GM12878 (cell line): ENCODE results near the gene SLC38A1. TPM values are rescaled to one million over a fixed set of nuclear protein-coding genes. Genes with fewer than 3 reads are reported as not detected.

Experiments used
- ATAC-seq: fragments of 200-7000 bp; cut with Tn5 transposase; 3 replicates; pipeline ENCODE4 v1.9.1; 2020; ENCODE audit warnings: mild to moderate bottlenecking, moderate library complexity
- BruUV-seq: library from RNA; stranded (reverse); fragments of 400-500 nt; replicated peaks from 2 replicates; lab custom pipeline; 2021; lab: Mats Ljungman, UMichigan
- CTCF ChIA-PET: fragments of 300-600 bp; sonication (Branson Sonifier 250); formaldehyde crosslinking; extraction: SDS; loops from one replicate; lab custom pipeline; 2021; ENCODE audit warnings: inconsistent platforms; lab: Yijun Ruan, JAX
- POLR2A ChIA-PET: fragments of 350-600 bp; formaldehyde crosslinking; extraction: SDS; loops from one replicate; lab custom pipeline; 2021; ENCODE audit warnings: inconsistent platforms; lab: Charles Lee
- RAD21 ChIA-PET: fragments of 300-600 bp; sonication (Branson Sonifier 250); formaldehyde crosslinking; loops from one replicate; lab custom pipeline; 2023; ENCODE audit warnings: antibody characterized with exemption; ENCODE audit not compliant: unreplicated experiment; lab: Charles Lee
- SMC1A ChIA-PET: fragments of 300-600 bp; sonication (Branson Sonifier 250); formaldehyde crosslinking; loops from one replicate; lab custom pipeline; 2023; ENCODE audit not compliant: unreplicated experiment, uncharacterized antibody; lab: Charles Lee
- DNase-seq: peaks from one replicate; pipeline ENCODE4 v3.0.0-alpha.2; 2011; ENCODE audit warnings: low read depth, low spot score
- FAIRE-seq: peaks from 3 replicates; lab custom pipeline; 2011; peaks lifted over from hg19 to GRCh38; lab: Jason Lieb, UNC
- H2AFZ ChIP-seq: 2 replicates; pipeline ENCODE4 v1.6.0; 2011; ENCODE audit warnings: low read depth, low read length, control low read depth; ENCODE audit not compliant: control insufficient read depth
- H3K27ac ChIP-seq: 2 replicates; pipeline ENCODE4 v1.5.1; 2011; ENCODE audit warnings: control low read depth; ENCODE audit not compliant: control insufficient read depth, insufficient read depth
- H3K27me3 ChIP-seq, 2 experiments: replicated peaks in 1 of 2; 2 replicates each; pipeline versions ENCODE4 v1.6.0 to v1.6.1; 2011; ENCODE audit warnings: low read length in 1 of 2; ENCODE audit not compliant: control insufficient read depth in 2 of 2, insufficient read depth in 2 of 2
- H3K36me3 ChIP-seq, 2 experiments: 2 replicates each; pipeline ENCODE4 v1.5.1; 2011; ENCODE audit warnings: low read length in 1 of 2; ENCODE audit not compliant: control insufficient read depth in 2 of 2, insufficient read depth in 2 of 2
- H3K4me1 ChIP-seq: 2 replicates; pipeline ENCODE4 v1.6.1; 2011; ENCODE audit warnings: mild to moderate bottlenecking, low read length, moderate library complexity, mixed read lengths; ENCODE audit not compliant: control insufficient read depth, insufficient read depth
- H3K4me2 ChIP-seq: 2 replicates; pipeline ENCODE4 v1.6.0; 2011; ENCODE audit warnings: control low read depth; ENCODE audit not compliant: control insufficient read depth, insufficient read depth
- H3K4me3 ChIP-seq: fragments of 200-600 bp; sonication (generic); 2 replicates; pipeline ENCODE4 v1.5.1; 2016
- H3K79me2 ChIP-seq: 2 replicates; pipeline ENCODE4 v1.6.0; 2011; ENCODE audit warnings: low read length; ENCODE audit not compliant: control insufficient read depth, insufficient read depth
- H3K9ac ChIP-seq: 2 replicates; pipeline ENCODE4 v1.8.0; 2011; ENCODE audit warnings: low read length, control low read depth, mixed read lengths; ENCODE audit not compliant: control insufficient read depth, insufficient read depth
- H3K9me3 ChIP-seq: replicated peaks from 3 replicates; pipeline ENCODE4 v1.5.1; 2011; ENCODE audit warnings: mild to moderate bottlenecking, low read length; ENCODE audit not compliant: control insufficient read depth, insufficient read depth
- H4K20me1 ChIP-seq: 2 replicates; pipeline ENCODE4 v1.6.0; 2011; ENCODE audit not compliant: control insufficient read depth, insufficient read depth
- CBX5 ChIP-seq: sonication (generic); IDR thresholded peaks from 2 replicates; pipeline ENCODE4 v1.6.1; 2016; ENCODE audit warnings: low read depth, moderate library complexity, mild to moderate bottlenecking, inconsistent platforms
- FOXM1 ChIP-seq: IDR thresholded peaks from 2 replicates; pipeline ENCODE4 v1.6.1; 2012; ENCODE audit warnings: low read depth, mild to moderate bottlenecking, inconsistent platforms, low read length, moderate library complexity
- GABPA ChIP-seq: IDR thresholded peaks from 2 replicates; pipeline ENCODE4 v1.6.1; 2014; ENCODE audit warnings: antibody characterized with exemption, low read depth, mild to moderate bottlenecking, inconsistent platforms
- MEF2A ChIP-seq: IDR thresholded peaks from 2 replicates; pipeline ENCODE4 v1.6.1; 2011; ENCODE audit warnings: low read depth, mild to moderate bottlenecking, low read length, moderate library complexity; ENCODE audit not compliant: insufficient read depth
- SREBF2 ChIP-seq: IDR thresholded peaks from 2 replicates; pipeline ENCODE4 v1.6.1; 2012; ENCODE audit warnings: mild to moderate bottlenecking, low read length
- YY1 ChIP-seq: IDR thresholded peaks from 2 replicates; pipeline ENCODE4 v1.6.1; 2011; ENCODE audit warnings: low read depth, mild to moderate bottlenecking, low read length
- WGBS: methylation state at CpG from one replicate; pipeline ENCODE4 v1.1.6; 2016; ENCODE audit warnings: low lambda C conversion rate; ENCODE audit not compliant: insufficient replicate concordance, insufficient coverage; ENCODE audit errors: missing lambda C conversion rate; 5-methylcytosine and 5-hydroxymethylcytosine counted together
- in situ Hi-C: fragments of 300-500 bp; cut with MboI; formaldehyde crosslinking; loops from 9 replicates; pipeline ENCODE4 v1.14.3; 2018; ENCODE audit warnings: mixed read lengths
- intact Hi-C: fragments of 100-400 bp; cut with micrococcal nuclease; formaldehyde crosslinking; loops from one replicate; pipeline ENCODE4 v1.14.2; 2022; ENCODE audit not compliant: unreplicated experiment
- polyA plus RNA-seq, 11 experiments: library from polyadenylated mRNA; depleted of rRNA in 4 of 11; unstranded in 6 of 11; stranded (reverse) in 5 of 11; fragments of >200 nt; fragmentation: Nextera tagmentation in 4 of 11; fragmentation: Illumina TruSeq in 1 of 11; extraction: Ambion mirVana in 4 of 11; extraction: Trizol in 1 of 11; gene quantifications; 1 replicate in 1 of 11; 2 replicates in 10 of 11; pipeline versions ENCODE4 v1.2.1 to v1.2.3, GENCODE V29; 2011 to 2016; ENCODE audit warnings: inconsistent platforms in 2 of 11, missing spikeins in 2 of 11, low read depth in 1 of 11
- total RNA-seq, 4 experiments: library from RNA; depleted of rRNA in 3 of 4; stranded (reverse); fragments of >200 nt in 3 of 4; fragmentation: Illumina TruSeq in 1 of 4; extraction: Trizol in 1 of 4; gene quantifications; 2 replicates each; pipeline versions ENCODE4 v1.2.1 to v1.2.3, GENCODE V29; 2013 to 2021
- TF ChIP-seq, protein P1 (sequence below): IDR thresholded peaks from 2 replicates; pipeline ENCODE4 v1.6.1; 2011; ENCODE audit warnings: borderline replicate concordance, low read depth, mild to moderate bottlenecking, moderate library complexity, low read length; ENCODE audit not compliant: insufficient read depth, poor library complexity, severe bottlenecking

SLC38A1 gene
- total and polyA plus RNA-seq, 10 of the 15 experiments (the other 5 are each of a cell fraction or from before 2014, with no cell fraction given): 38.1 to 191 (median 144) TPM

DNA sequence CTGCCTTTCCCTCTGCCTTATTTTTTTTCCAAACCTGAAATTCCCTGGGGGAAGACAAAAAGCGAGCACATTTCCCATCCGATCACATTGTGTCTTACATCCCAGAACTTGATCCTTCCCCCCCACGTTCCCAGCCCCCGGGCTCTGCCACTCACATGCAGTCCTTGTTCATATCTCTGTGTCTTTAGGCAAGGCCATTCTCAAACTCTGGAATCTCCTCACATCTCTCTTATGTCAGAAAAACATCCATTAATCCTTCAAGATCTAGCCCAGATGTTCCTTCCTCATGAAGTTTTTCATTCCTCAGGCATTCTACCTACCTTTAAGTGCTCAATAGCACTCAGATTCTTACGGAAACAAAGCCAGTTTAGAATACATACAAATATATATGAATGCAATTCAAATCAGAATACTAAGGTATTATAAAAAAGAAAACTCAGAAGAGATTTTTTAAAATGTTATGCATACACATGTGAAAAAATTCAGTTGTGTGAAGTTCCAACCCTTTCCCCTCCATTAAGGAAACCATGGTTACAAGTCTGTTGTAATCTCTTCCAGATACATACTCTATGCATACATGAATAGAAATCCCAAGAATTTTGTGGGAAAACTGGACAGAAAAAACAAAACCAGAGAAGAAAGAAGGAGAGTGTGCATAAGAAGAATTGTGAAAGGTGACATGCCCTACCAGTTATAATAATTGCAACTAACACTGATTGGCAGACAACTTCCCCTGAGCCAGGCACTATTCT lies 120.3 kb downstream of the SLC38A1 start:
- Histone ChIP-seq H3K9ac (no peak overlapping the region), H3K4me2 (no peak overlapping the region), H3K27me3 (no peaks in the 10 kb centered on the region), H3K27ac (no peak overlapping the region), H4K20me1 (no peaks in the 10 kb centered on the region), H3K4me1 (no peaks in the 10 kb centered on the region), H3K9me3 (no peaks in the 10 kb centered on the region), H3K4me3 (no peak overlapping the region), H2AFZ (no peak overlapping the region), H3K36me3 (no peaks in the 10 kb centered on the region), H3K79me2 (no peaks in the 10 kb centered on the region)
- TF ChIP-seq GABPA (no peak), MEF2A (no peak), YY1 (no peak), SREBF2 (no peak), CBX5 (no peak), FOXM1 (no peak)
- TF ChIP-seq, protein P1, sequence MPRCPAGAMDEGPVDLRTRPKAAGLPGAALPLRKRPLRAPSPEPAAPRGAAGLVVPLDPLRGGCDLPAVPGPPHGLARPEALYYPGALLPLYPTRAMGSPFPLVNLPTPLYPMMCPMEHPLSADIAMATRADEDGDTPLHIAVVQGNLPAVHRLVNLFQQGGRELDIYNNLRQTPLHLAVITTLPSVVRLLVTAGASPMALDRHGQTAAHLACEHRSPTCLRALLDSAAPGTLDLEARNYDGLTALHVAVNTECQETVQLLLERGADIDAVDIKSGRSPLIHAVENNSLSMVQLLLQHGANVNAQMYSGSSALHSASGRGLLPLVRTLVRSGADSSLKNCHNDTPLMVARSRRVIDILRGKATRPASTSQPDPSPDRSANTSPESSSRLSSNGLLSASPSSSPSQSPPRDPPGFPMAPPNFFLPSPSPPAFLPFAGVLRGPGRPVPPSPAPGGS: no peak
- 62% methylated on average over 5 of the region's 5 CpGs for WGBS
- in situ Hi-C loops: loop anchor here (25.0 kb wide), 2 partner anchors 514 to 864 kb away; no protein-coding TSS in a partner anchor
- no peak for ATAC-seq
- DNase-seq: no peak
- no peak for FAIRE-seq
- intact Hi-C loops: no loop called here
- RAD21 ChIA-PET: interaction anchor here (2.4 kb wide), 1 partner anchor 23 kb away, joined by 13 read pairs; no protein-coding TSS in a partner anchor
- BruUV-seq: no TSS peak
- POLR2A ChIA-PET: no interaction called here
- CTCF ChIA-PET: interaction anchor here (1.5 kb wide), 2 partner anchors 19 to 157 kb away, joined by 3 read pairs; no protein-coding TSS in a partner anchor
- SMC1A ChIA-PET: interaction anchor here (1.0 to 4.3 kb wide), 3 partner anchors 23 to 152 kb away, joined by 4 to 30 read pairs (median 9); no protein-coding TSS in a partner anchor
